Gastrocnemius medialis (tissue), 4 donors: ENCODE results near the gene EMC10. TPM values are rescaled to one million over a fixed set of nuclear protein-coding genes. Genes with fewer than 3 reads are reported as not detected.

Experiments used
- ATAC-seq, 2 donors: fragments of 150-250 bp; one replicate each; pipeline ENCODE4 v1.9.1; 2016
- DNase-seq, 2 donors: peaks; one replicate each; pipeline ENCODE4 v3.0.0-alpha.2; 2019
- H3K27ac ChIP-seq, 4 donors: fragments of 200-600 bp; sonication (generic); 1 replicate in 1 of 4; 2 replicates in 3 of 4; pipeline ENCODE4 v1.5.1; 2016 to 2018; ENCODE audit warnings: mild to moderate bottlenecking in 2 of 4, moderate library complexity in 1 of 4
- H3K27me3 ChIP-seq, 3 donors: fragments of 200-600 bp; sonication (generic) in 2 of 3; 1 replicate in 1 of 3; 2 replicates in 2 of 3; pipeline versions ENCODE4 v1.5.1 to v1.6.0; 2016 to 2019; ENCODE audit warnings: mild to moderate bottlenecking in 1 of 3, moderate library complexity in 1 of 3
- H3K36me3 ChIP-seq, 2 donors: fragments of 200-600 bp; sonication (generic) in 1 of 2; one replicate each; pipeline ENCODE4 v1.5.1; 2017 to 2018
- H3K4me1 ChIP-seq, 2 donors: fragments of 200-600 bp; sonication (generic) in 1 of 2; one replicate each; pipeline ENCODE4 v1.5.1; 2016 to 2017; ENCODE audit warnings: mild to moderate bottlenecking in 2 of 2
- H3K4me3 ChIP-seq, 4 donors: fragments of 200-600 bp; sonication (generic) in 3 of 4; 1 replicate in 1 of 4; 2 replicates in 3 of 4; pipeline ENCODE4 v1.5.1; 2016 to 2019; ENCODE audit warnings: mild to moderate bottlenecking in 2 of 4
- H3K9me3 ChIP-seq, 3 donors: fragments of 200-600 bp; sonication (generic) in 2 of 3; 1 replicate in 1 of 3; 2 replicates in 2 of 3; pipeline ENCODE4 v1.5.1; 2016 to 2019
- POLR2A ChIP-seq, 2 donors: fragments of 450-650 bp; IDR thresholded peaks; one replicate each; pipeline ENCODE4 v1.6.1; 2017; ENCODE audit warnings: antibody characterized with exemption in 2 of 2, mild to moderate bottlenecking in 2 of 2, moderate library complexity in 2 of 2
- in situ Hi-C, 4 donors: fragments of 200-750 bp; cut with MboI; loops; one replicate each; pipeline versions ENCODE4 v1.15.0 to v1.8.0; 2017; ENCODE audit warnings: low sequenced_read_pairs in 4 of 4
- intact Hi-C: fragments of 100-400 bp; cut with DNase I; formaldehyde crosslinking; loops from one replicate; pipeline ENCODE4 v1.15.1; 2023; ENCODE audit warnings: low total_unique reads
- total RNA-seq, 4 donors: library from RNA; depleted of rRNA; stranded (reverse); fragments of >200 nt; gene quantifications; one replicate each; pipeline versions ENCODE4 v1.1.0 to v1.2.3, GENCODE V29; 2016
- TF ChIP-seq, protein P1 (sequence below), 5 experiments: fragments of 450-650 bp in 3 of 5; fragments of 200-600 bp in 2 of 5; sonication (generic) in 2 of 5; IDR thresholded peaks in 4 of 5; conservative IDR thresholded peaks in 1 of 5; 1 replicate in 4 of 5; 2 replicates in 1 of 5; pipeline ENCODE4 v1.5.1; 2016 to 2019; ENCODE audit warnings: antibody characterized with exemption in 5 of 5, mild to moderate bottlenecking in 3 of 5, moderate library complexity in 3 of 5

The EMC10 gene
- total RNA-seq, 4 donors from 2014 or later = 29.2 to 67.4 (median 45.4) TPM

GRCh38 chr19:50430888-50431342 lies 45.4 kb upstream of the EMC10 start:
- intact Hi-C loops (loop anchor here (10.0 kb wide), 1 partner anchor 374 kb away; no protein-coding TSS in a partner anchor), in situ Hi-C loops (no loop called here)
- TF ChIP-seq, protein P1, sequence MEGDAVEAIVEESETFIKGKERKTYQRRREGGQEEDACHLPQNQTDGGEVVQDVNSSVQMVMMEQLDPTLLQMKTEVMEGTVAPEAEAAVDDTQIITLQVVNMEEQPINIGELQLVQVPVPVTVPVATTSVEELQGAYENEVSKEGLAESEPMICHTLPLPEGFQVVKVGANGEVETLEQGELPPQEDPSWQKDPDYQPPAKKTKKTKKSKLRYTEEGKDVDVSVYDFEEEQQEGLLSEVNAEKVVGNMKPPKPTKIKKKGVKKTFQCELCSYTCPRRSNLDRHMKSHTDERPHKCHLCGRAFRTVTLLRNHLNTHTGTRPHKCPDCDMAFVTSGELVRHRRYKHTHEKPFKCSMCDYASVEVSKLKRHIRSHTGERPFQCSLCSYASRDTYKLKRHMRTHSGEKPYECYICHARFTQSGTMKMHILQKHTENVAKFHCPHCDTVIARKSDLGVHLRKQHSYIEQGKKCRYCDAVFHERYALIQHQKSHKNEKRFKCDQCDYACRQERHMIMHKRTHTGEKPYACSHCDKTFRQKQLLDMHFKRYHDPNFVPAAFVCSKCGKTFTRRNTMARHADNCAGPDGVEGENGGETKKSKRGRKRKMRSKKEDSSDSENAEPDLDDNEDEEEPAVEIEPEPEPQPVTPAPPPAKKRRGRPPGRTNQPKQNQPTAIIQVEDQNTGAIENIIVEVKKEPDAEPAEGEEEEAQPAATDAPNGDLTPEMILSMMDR (IDR thresholded peaks at IDR 0.05 in 4 of 5, conservative IDR thresholded peaks at IDR 0.05 in 1 of 5) = no peak
- no peak for TF ChIP-seq POLR2A (IDR thresholded peaks at IDR 0.05)
- Histone ChIP-seq H3K27me3 (peaks cover 4 to 14% (median 10%) of the 10 kb centered on the region in 3 donors), H3K4me3 (peak overlapping the region; percentile 66 to 94 (median 78)), H3K27ac (peak overlapping the region; percentile 85 to 94 (median 88)), H3K9me3 (no peaks in the 10 kb centered on the region), H3K36me3 (no peaks in the 10 kb centered on the region), H3K4me1 (peaks cover 12 to 22% of the 10 kb centered on the region in 2 donors)
- DNase-seq (no peak), ATAC-seq (no peak)

DNA sequence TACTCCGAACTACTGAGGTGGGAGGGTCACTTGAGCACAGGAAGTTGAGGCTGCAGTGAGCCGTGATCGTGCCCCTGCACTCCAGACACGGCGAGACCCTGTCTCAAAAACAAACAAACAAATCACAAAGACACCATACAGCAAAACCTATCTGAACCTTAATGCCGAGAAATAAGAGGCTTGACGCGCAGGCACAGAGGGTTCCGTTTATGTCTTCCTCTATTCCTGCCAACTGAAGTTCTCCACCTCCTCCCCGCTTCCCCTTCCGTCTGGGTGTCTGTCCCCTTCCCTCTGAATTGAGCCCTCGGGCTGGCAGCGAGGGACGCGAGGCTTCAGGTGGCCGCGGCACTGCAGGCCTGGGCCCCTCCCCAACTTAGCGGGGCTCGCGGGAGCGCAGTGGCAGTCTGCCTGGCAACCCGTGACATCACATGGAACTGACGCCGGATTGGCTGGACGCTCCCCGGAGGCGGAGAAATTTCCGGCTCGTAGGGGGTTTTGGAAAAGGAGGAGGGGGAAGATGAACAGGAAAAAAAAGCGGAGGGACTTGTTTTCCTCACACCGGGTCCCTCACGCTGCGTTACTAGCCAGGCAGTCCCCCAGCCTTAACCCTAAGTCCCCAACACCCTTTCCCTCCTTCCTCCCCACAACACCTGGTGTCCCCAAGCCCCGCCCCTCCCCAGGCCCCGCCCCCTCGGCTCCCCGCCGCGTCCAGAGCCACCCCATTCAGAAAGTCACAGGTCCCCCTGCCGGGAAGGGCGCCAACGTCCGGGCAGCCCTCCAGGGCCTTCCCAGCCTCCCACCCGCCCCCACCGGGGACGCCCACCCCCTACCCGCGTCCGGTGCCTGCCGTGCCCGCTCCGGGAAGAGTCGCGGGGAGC lies 44.7 kb upstream of the EMC10 start:
- in situ Hi-C loops = no loop called here
- Histone ChIP-seq H3K27me3 (peaks cover 4 to 14% (median 10%) of the 10 kb centered on the region in 3 donors), H3K9me3 (no peaks in the 10 kb centered on the region), H3K4me3 (peak overlapping the region; percentile 66 to 94 (median 78)), H3K4me1 (peaks cover 12 to 22% of the 10 kb centered on the region in 2 donors), H3K27ac (peak overlapping the region; percentile 85 to 94 (median 88)), H3K36me3 (no peaks in the 10 kb centered on the region)
- TF ChIP-seq, protein P1 (IDR thresholded peaks at IDR 0.05 in 4 of 5, conservative IDR thresholded peaks at IDR 0.05 in 1 of 5) = no peak
- peak; percentile 25 to 33 for TF ChIP-seq POLR2A (IDR thresholded peaks at IDR 0.05)
- peak; percentile 73 to 81 for DNase-seq
- intact Hi-C loops = loop anchor here (2.0 to 10.0 kb wide), 2 partner anchors 35 to 373 kb away; no protein-coding TSS in a partner anchor
- peak; percentile 77 to 88 for ATAC-seq

DNA sequence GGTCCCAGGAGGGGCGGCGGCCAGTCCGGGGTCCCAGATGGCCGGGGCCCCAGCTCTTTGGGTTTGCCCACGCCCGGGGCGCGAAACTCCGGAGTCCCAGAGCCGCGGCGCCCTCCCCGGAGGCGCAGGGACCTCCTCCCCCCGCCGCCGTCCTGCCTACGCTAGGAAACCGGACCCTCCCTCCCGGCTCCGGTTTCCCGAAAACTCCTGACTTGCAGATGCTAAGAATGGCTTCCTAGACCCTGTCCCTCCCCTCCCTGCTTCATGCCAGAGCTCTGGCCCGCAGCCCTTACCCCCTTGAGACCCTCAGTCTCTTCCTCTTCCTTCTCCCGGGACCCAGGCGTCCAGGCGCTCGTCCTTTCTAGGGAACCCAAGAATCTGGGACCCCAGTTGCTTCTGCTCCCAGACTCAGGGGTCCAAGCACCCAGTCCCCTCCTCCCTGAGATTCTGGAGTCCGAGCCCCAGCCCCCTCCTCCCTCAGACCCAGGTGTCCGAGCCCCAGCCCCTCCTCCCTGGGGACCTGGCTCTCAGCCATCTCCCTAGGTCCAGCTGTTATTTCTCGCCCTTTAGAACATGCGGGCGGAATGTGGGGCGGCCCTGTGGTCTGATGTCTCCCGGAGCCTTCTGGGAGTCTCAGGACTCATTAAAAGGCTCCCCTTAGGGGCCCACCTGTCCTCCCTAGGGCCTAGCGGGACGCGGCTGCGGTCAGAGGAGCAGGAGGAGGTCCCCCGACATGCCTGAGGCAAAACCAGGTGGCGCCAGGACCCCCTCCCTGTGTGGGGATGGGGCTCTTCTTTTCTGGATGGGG lies 43.9 kb upstream of the EMC10 start, which contains the start of gene MYBPC2:
TSS of gene MYBPC2 (plus strand) at position 672 of the 808 bp plus-strand sequence. CDS start at position 734, 62 bp downstream.
- in situ Hi-C loops (no loop called here), intact Hi-C loops (loop anchor here (2.0 to 10.0 kb wide), 2 partner anchors 34 to 372 kb away; no protein-coding TSS in a partner anchor)
- ATAC-seq (peak; percentile 43 to 48), DNase-seq (peak in 1 of 2 donors; percentile 68)
- H3K27me3 ChIP-seq = peaks cover 4 to 14% (median 10%) of the 10 kb centered on the region in 3 donors
- H3K4me1 ChIP-seq = peaks cover 12 to 22% of the 10 kb centered on the region in 2 donors
- no peaks in the 10 kb centered on the region for H3K36me3 ChIP-seq
- H3K27ac ChIP-seq = peak within 1 kb of the TSS; percentile 85 to 94 (median 88)
- H3K4me3 ChIP-seq = peak within 1 kb of the TSS; percentile 66 to 94 (median 78)
- H3K9me3 ChIP-seq = no peaks in the 10 kb centered on the region
- TF ChIP-seq, protein P1 (IDR thresholded peaks at IDR 0.05 in 4 of 5, conservative IDR thresholded peaks at IDR 0.05 in 1 of 5) = no peak
- TF ChIP-seq POLR2A (IDR thresholded peaks at IDR 0.05) = no peak
